ENCODE measurements around the gene ASTN2. TPM values are rescaled to one million over a fixed set of nuclear protein-coding genes. Genes with fewer than 3 reads are reported as not detected.

The ASTN2 gene
- total RNA-seq, 1 donor from 2014 or later = 13.6 TPM

- no peak overlapping the region for H3K27ac Mint-ChIP-seq (ENCODE audit: unreplicated experiment)
Measured at GRCh38 chr9:116647515-116647809, 767.4 kb downstream of the ASTN2 start.

GRCh38 chr9:116646661-116647514 is 768.0 kb downstream of the ASTN2 start:
- H3K4me2 ChIP-seq (ENCODE audit: low read length) = no peak overlapping the region
- no peaks in the 10 kb centered on the region for H4K20me1 ChIP-seq (ENCODE audit: insufficient read depth, low read length)
- no peaks in the 10 kb centered on the region for H3K79me2 ChIP-seq (ENCODE audit: insufficient read depth, low read length)
- no peaks in the 10 kb centered on the region for H3K9me3 Mint-ChIP-seq (ENCODE audit: unreplicated experiment)
- H3K9me3 ChIP-seq (ENCODE audit: insufficient read depth, low read depth, low read length) = no peaks in the 10 kb centered on the region
- peaks cover 8% of the 10 kb centered on the region for H3K4me1 Mint-ChIP-seq (ENCODE audit: low read depth, unreplicated experiment)
- no peaks in the 10 kb centered on the region for H3K4me1 ChIP-seq (ENCODE audit: insufficient read depth, low read length)
- peaks cover 4% of the 10 kb centered on the region for H3K36me3 Mint-ChIP-seq (ENCODE audit: low read depth, unreplicated experiment)
- H3K4me3 ChIP-seq (ENCODE audit: insufficient read depth, low read depth, low read length) = no peak overlapping the region
- no peak overlapping the region for H3K27ac ChIP-seq (ENCODE audit: low read depth, low read length)
- no peaks in the 10 kb centered on the region for H3K27me3 Mint-ChIP-seq (ENCODE audit: low read depth, unreplicated experiment)
- peak; percentile 39 for DNase-seq (ENCODE audit: low read depth)
- peak; percentile 82 for FAIRE-seq
- no peak overlapping the region for H3K27ac Mint-ChIP-seq (ENCODE audit: unreplicated experiment)
- no peak overlapping the region for H2AFZ ChIP-seq (ENCODE audit: low read depth, low read length)
- no peak overlapping the region for H3K4me3 Mint-ChIP-seq (ENCODE audit: unreplicated experiment)
- no peaks in the 10 kb centered on the region for H3K36me3 ChIP-seq (ENCODE audit: insufficient read depth, low read length)
- no peak overlapping the region for H3K9ac ChIP-seq (ENCODE audit: low read length)
- no peaks in the 10 kb centered on the region for H3K27me3 ChIP-seq (ENCODE audit: insufficient read depth, low read length)
- TF ChIP-seq CTCF (IDR thresholded peaks at IDR 0.05; ENCODE audit: insufficient read depth, low read depth, low read length) (peak; percentile 66), EZH2 (IDR thresholded peaks at IDR 0.05; ENCODE audit: insufficient read depth, low read length) (no peak)

More at GRCh38 chr9:116647515-116647809, 767.4 kb downstream of the ASTN2 start:
- no peak overlapping the region for H2AFZ ChIP-seq (ENCODE audit: low read depth, low read length)
- Mint-ChIP-seq H3K36me3 (ENCODE audit: low read depth, unreplicated experiment) (peaks cover 4% of the 10 kb centered on the region), H3K27me3 (ENCODE audit: low read depth, unreplicated experiment) (no peaks in the 10 kb centered on the region), H3K4me3 (ENCODE audit: unreplicated experiment) (no peak overlapping the region), H3K9me3 (ENCODE audit: unreplicated experiment) (no peaks in the 10 kb centered on the region), H3K4me1 (ENCODE audit: low read depth, unreplicated experiment) (peaks cover 8% of the 10 kb centered on the region)
- H3K27ac ChIP-seq (ENCODE audit: low read depth, low read length) = no peak overlapping the region
- no peak for DNase-seq (ENCODE audit: low read depth)
- H3K79me2 ChIP-seq (ENCODE audit: insufficient read depth, low read length) = no peaks in the 10 kb centered on the region
- no peak overlapping the region for H3K9ac ChIP-seq (ENCODE audit: low read length)
- H3K27me3 ChIP-seq (ENCODE audit: insufficient read depth, low read length) = no peaks in the 10 kb centered on the region
- H3K4me1 ChIP-seq (ENCODE audit: insufficient read depth, low read length) = no peaks in the 10 kb centered on the region
- FAIRE-seq = no peak
- no peaks in the 10 kb centered on the region for H3K36me3 ChIP-seq (ENCODE audit: insufficient read depth, low read length)
- no peak overlapping the region for H3K4me3 ChIP-seq (ENCODE audit: insufficient read depth, low read depth, low read length)
- no peak for TF ChIP-seq EZH2 (IDR thresholded peaks at IDR 0.05; ENCODE audit: insufficient read depth, low read length)
- no peak for TF ChIP-seq CTCF (IDR thresholded peaks at IDR 0.05; ENCODE audit: insufficient read depth, low read depth, low read length)
- no peaks in the 10 kb centered on the region for H4K20me1 ChIP-seq (ENCODE audit: insufficient read depth, low read length)
- H3K4me2 ChIP-seq (ENCODE audit: low read length) = no peak overlapping the region
- no peaks in the 10 kb centered on the region for H3K9me3 ChIP-seq (ENCODE audit: insufficient read depth, low read depth, low read length)

DNA sequence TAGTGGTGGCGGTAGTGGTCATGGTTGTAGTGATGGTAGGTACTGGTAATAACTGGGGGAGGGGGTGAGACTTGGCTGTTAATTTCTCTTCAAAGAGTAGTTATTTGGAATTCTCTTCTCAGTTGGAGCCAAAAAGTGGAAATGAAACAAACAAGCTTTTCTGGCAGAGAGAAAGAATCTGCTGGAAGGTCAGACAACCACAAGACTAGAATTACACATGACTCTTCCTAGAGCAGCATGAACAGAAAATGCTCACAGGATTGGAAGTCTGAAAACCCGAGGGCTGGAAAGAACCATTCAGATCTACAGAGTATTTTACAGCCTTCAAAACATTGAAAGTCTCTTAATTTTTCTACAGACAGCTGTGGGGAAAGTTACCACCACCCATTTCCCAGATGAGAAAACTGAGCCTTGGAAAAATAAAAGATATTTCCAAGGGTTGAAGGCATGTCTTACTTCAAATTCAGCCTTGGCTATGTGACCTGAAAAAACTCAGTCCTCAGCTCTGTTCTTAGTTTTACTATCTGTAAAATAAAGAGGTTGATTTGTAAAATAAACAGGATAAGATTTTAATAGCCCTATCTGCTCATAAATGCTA is 770.7 kb downstream of the ASTN2 start:
- no peak overlapping the region for H3K4me3 ChIP-seq (ENCODE audit: insufficient read depth, low read depth, low read length)
- FAIRE-seq = no peak
- no peak overlapping the region for H3K27ac Mint-ChIP-seq (ENCODE audit: unreplicated experiment)
- no peaks in the 10 kb centered on the region for H3K36me3 ChIP-seq (ENCODE audit: insufficient read depth, low read length)
- no peak overlapping the region for H2AFZ ChIP-seq (ENCODE audit: low read depth, low read length)
- H3K79me2 ChIP-seq (ENCODE audit: insufficient read depth, low read length) = no peaks in the 10 kb centered on the region
- no peaks in the 10 kb centered on the region for H4K20me1 ChIP-seq (ENCODE audit: insufficient read depth, low read length)
- H3K36me3 Mint-ChIP-seq (ENCODE audit: low read depth, unreplicated experiment) = no peaks in the 10 kb centered on the region
- H3K9me3 Mint-ChIP-seq (ENCODE audit: unreplicated experiment) = no peaks in the 10 kb centered on the region
- TF ChIP-seq CTCF (IDR thresholded peaks at IDR 0.05; ENCODE audit: insufficient read depth, low read depth, low read length) (no peak), EZH2 (IDR thresholded peaks at IDR 0.05; ENCODE audit: insufficient read depth, low read length) (no peak)
- no peaks in the 10 kb centered on the region for H3K27me3 ChIP-seq (ENCODE audit: insufficient read depth, low read length)
- no peak overlapping the region for H3K27ac ChIP-seq (ENCODE audit: low read depth, low read length)
- H3K4me1 Mint-ChIP-seq (ENCODE audit: low read depth, unreplicated experiment) = peaks cover 12% of the 10 kb centered on the region
- H3K9me3 ChIP-seq (ENCODE audit: insufficient read depth, low read depth, low read length) = no peaks in the 10 kb centered on the region
- no peaks in the 10 kb centered on the region for H3K4me1 ChIP-seq (ENCODE audit: insufficient read depth, low read length)
- H3K4me2 ChIP-seq (ENCODE audit: low read length) = no peak overlapping the region
- DNase-seq (ENCODE audit: low read depth) = peak; percentile 80
- H3K9ac ChIP-seq (ENCODE audit: low read length) = no peak overlapping the region
- no peak overlapping the region for H3K4me3 Mint-ChIP-seq (ENCODE audit: unreplicated experiment)
- H3K27me3 Mint-ChIP-seq (ENCODE audit: low read depth, unreplicated experiment) = no peaks in the 10 kb centered on the region
